Measurements from ENCODE around the gene MEAF6.

The MEAF6 gene

GRCh38 chr1:37452416-37452815 lies 62.1 kb downstream of the MEAF6 start:
- DNase-seq (ENCODE audit: low read depth in 1 of 2, low spot score in 1 of 2) = no peak
- H3K4me3 ChIP-seq (replicated peaks; ENCODE audit: insufficient read depth, low read length) = no peak overlapping the region
- H3K27ac ChIP-seq (replicated peaks) = no peak overlapping the region
- TF ChIP-seq GABPA (IDR thresholded peaks at IDR 0.05; ENCODE audit: low read depth) (no peak), SPI1 (IDR thresholded peaks at IDR 0.05; ENCODE audit: borderline replicate concordance, low read depth) (no peak), POLR2AphosphoS5 (IDR thresholded peaks at IDR 0.05; ENCODE audit: low read depth) (no peak)
- TF ChIP-seq, protein P1, sequence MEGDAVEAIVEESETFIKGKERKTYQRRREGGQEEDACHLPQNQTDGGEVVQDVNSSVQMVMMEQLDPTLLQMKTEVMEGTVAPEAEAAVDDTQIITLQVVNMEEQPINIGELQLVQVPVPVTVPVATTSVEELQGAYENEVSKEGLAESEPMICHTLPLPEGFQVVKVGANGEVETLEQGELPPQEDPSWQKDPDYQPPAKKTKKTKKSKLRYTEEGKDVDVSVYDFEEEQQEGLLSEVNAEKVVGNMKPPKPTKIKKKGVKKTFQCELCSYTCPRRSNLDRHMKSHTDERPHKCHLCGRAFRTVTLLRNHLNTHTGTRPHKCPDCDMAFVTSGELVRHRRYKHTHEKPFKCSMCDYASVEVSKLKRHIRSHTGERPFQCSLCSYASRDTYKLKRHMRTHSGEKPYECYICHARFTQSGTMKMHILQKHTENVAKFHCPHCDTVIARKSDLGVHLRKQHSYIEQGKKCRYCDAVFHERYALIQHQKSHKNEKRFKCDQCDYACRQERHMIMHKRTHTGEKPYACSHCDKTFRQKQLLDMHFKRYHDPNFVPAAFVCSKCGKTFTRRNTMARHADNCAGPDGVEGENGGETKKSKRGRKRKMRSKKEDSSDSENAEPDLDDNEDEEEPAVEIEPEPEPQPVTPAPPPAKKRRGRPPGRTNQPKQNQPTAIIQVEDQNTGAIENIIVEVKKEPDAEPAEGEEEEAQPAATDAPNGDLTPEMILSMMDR (IDR thresholded peaks at IDR 0.05; ENCODE audit: insufficient read depth, low read length) = no peak
- TF ChIP-seq, protein P2, sequence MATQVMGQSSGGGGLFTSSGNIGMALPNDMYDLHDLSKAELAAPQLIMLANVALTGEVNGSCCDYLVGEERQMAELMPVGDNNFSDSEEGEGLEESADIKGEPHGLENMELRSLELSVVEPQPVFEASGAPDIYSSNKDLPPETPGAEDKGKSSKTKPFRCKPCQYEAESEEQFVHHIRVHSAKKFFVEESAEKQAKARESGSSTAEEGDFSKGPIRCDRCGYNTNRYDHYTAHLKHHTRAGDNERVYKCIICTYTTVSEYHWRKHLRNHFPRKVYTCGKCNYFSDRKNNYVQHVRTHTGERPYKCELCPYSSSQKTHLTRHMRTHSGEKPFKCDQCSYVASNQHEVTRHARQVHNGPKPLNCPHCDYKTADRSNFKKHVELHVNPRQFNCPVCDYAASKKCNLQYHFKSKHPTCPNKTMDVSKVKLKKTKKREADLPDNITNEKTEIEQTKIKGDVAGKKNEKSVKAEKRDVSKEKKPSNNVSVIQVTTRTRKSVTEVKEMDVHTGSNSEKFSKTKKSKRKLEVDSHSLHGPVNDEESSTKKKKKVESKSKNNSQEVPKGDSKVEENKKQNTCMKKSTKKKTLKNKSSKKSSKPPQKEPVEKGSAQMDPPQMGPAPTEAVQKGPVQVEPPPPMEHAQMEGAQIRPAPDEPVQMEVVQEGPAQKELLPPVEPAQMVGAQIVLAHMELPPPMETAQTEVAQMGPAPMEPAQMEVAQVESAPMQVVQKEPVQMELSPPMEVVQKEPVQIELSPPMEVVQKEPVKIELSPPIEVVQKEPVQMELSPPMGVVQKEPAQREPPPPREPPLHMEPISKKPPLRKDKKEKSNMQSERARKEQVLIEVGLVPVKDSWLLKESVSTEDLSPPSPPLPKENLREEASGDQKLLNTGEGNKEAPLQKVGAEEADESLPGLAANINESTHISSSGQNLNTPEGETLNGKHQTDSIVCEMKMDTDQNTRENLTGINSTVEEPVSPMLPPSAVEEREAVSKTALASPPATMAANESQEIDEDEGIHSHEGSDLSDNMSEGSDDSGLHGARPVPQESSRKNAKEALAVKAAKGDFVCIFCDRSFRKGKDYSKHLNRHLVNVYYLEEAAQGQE (IDR thresholded peaks at IDR 0.05; ENCODE audit: insufficient replicate concordance, low read depth) = no peak
- no peaks in the 10 kb centered on the region for H3K27me3 ChIP-seq (ENCODE audit: insufficient read depth, poor library complexity, severe bottlenecking)

DNA sequence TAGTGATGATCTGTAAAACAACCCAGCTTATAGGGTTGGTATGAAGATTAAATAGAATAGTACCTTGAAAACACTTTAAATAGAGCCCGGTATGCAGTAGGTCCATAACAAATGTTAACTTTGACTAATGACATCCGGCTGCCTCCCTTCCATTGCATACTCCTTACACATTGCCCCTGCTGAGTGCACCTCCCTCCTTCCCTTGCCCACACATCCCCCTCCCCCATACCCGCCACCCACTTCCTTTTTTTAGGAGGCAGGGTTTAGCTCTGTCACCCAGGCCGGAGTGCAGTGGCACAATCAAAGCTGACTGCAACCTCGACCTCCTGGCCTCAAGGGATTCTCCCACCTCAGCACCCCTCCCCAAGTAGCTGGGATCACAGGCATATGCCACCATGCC lies 64.6 kb downstream of the MEAF6 start:
- DNase-seq (ENCODE audit: low read depth in 1 of 2, low spot score in 1 of 2) = peak; percentile 44 to 94
- Histone ChIP-seq H3K27ac (replicated peaks) (no peak overlapping the region), H3K27me3 (ENCODE audit: insufficient read depth, poor library complexity, severe bottlenecking) (no peaks in the 10 kb centered on the region), H3K4me3 (replicated peaks; ENCODE audit: insufficient read depth, low read length) (no peak overlapping the region)
- TF ChIP-seq SPI1 (IDR thresholded peaks at IDR 0.05; ENCODE audit: borderline replicate concordance, low read depth) (peak; percentile 99), POLR2AphosphoS5 (IDR thresholded peaks at IDR 0.05; ENCODE audit: low read depth) (0 out of 2 replicates have a peak, but pooled peaks have one; percentile 17), GABPA (IDR thresholded peaks at IDR 0.05; ENCODE audit: low read depth) (no peak)

DNA sequence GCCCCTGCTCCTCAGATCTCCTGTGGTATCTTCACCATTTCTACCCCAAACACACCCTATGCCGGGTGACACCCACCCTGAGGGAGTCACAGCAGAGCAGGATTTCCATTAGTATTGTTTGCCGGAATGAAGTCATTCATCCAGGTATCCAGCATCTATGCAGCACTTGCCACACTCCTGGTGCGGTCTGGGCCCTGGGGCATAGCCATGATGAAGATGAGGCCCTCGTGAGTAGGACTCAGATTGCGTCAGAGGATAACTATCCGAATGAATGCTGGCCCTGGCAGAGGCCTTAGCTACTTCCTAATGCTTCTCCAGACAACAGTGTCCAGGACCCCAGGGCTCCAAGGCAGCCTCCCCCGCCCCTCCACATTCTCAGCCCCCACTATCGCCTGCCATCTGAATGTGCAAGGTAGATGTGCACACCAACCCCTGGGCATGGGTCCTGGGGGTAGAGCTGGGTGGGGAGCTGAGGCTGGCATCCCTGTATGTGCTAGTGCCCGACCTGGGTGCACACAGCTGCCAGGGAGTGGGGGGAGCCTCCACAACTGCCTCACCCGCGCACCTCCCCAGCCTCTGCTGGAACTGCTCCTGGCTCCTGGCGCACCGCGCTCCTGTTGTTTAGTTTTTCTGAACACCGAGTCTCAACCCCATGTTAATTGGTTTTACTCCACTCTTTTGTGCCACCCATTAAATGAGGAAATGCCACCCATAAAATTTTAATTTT lies 65.7 kb downstream of the MEAF6 start:
- Histone ChIP-seq H3K4me3 (replicated peaks; ENCODE audit: insufficient read depth, low read length) (no peak overlapping the region), H3K27me3 (ENCODE audit: insufficient read depth, poor library complexity, severe bottlenecking) (no peaks in the 10 kb centered on the region), H3K27ac (replicated peaks) (no peak overlapping the region)
- DNase-seq (ENCODE audit: low read depth in 1 of 2, low spot score in 1 of 2) = no peak
- TF ChIP-seq, protein P2 (IDR thresholded peaks at IDR 0.05; ENCODE audit: insufficient replicate concordance, low read depth) = no peak
- no peak for TF ChIP-seq SPI1 (IDR thresholded peaks at IDR 0.05; ENCODE audit: borderline replicate concordance, low read depth)
- TF ChIP-seq POLR2AphosphoS5 (IDR thresholded peaks at IDR 0.05; ENCODE audit: low read depth) = no peak
- TF ChIP-seq, protein P1 (IDR thresholded peaks at IDR 0.05; ENCODE audit: insufficient read depth, low read length) = no peak
- no peak for TF ChIP-seq GABPA (IDR thresholded peaks at IDR 0.05; ENCODE audit: low read depth)

DNA sequence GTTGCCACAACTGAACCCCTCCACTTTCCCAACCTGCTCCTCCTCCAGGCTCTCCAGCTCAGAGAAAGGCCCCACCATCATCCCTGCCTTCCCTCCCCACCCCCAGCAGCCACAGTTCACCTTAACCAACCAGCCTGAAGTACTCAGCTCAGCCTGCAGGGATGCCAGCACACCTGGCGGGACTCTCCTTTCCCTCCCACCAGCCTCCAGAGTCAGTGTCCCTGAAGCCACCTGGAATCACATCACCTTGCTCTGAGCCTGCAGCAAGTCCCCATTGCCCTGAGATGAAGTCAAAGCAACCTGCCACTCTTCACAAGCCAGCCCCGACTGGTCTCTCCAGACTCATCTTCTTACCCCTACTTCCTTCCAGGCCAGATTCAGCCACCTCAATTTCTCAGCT lies 66.4 kb downstream of the MEAF6 start:
- H3K4me3 ChIP-seq (replicated peaks; ENCODE audit: insufficient read depth, low read length) = no peak overlapping the region
- H3K27ac ChIP-seq (replicated peaks) = no peak overlapping the region
- no peaks in the 10 kb centered on the region for H3K27me3 ChIP-seq (ENCODE audit: insufficient read depth, poor library complexity, severe bottlenecking)
- DNase-seq (ENCODE audit: low read depth in 1 of 2, low spot score in 1 of 2) = no peak
- TF ChIP-seq SPI1 (IDR thresholded peaks at IDR 0.05; ENCODE audit: borderline replicate concordance, low read depth) = no peak
- TF ChIP-seq, protein P1 (IDR thresholded peaks at IDR 0.05; ENCODE audit: insufficient read depth, low read length) = no peak
- no peak for TF ChIP-seq POLR2AphosphoS5 (IDR thresholded peaks at IDR 0.05; ENCODE audit: low read depth)
- TF ChIP-seq, protein P2 (IDR thresholded peaks at IDR 0.05; ENCODE audit: insufficient replicate concordance, low read depth) = no peak

Data from HL-60 (cell line).